NCI-H187 treated with DMSO at 0.1 percent for 48 hours (cell line): ENCODE results near the gene ZCCHC9.

Experiments
- DNase-seq: peaks from one replicate; lab custom pipeline; 2025; lab: John Stamatoyannopoulos, UW

Gene ZCCHC9

DNA sequence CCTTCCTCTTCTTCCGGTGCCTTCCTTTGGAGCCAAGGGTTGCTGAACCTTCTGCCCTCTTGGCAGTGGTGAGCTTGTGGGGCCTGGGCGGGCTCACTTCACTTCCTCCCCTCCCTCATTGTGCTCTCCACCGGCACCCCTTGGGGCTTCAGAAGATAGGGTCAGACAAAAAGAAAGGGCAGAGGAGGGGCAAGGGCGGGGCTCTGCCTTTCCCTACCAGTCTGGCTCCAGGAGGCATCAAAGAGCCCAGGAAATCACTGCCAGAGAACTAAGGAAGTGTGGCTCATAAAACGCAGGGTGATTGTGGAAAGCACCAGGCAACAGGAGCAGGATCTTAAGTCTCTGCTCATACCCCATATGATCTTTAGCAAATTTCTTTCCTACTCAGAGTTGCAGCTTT, 57.7 kb downstream of the ZCCHC9 start:
- no peak for DNase-seq

DNA sequence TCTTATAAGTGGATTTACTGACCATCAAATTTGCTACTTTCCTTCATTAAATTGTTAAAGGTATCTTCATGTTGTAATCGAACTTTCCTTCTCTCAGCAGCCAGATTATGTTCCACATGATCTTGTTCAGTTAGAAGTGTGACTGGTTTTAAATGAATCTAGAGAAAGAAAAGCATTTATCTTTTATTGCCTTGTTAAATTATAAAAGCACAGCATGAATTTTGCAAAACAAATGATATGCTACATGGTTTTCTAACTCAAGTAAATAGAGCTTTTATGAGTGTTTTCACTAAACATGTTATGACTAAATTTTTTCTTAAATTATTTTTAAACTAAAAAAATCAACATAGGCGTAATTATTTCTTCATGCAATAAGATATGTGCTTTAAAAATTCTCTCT, 58.5 kb downstream of the ZCCHC9 start:
- no peak for DNase-seq

DNA sequence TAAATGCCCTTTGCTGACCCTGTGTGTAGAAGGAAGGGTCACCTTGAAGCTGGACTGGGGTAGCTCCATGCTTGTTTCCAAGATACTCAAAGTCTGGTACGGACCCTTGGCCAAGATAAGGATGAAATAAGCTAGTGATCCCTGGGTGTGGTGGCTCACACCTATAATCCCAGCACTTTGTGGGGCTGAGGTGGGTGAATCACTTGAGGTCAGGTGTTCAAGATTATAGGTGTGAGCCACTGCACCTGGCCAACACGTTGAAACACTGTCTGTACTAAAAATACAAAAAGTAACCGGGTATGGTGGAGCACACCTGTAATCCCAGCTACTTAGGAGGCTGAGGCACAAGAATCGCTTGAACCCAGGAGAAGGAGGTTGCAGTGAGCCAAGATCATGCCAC, 59.3 kb downstream of the ZCCHC9 start:
- no peak for DNase-seq

DNA sequence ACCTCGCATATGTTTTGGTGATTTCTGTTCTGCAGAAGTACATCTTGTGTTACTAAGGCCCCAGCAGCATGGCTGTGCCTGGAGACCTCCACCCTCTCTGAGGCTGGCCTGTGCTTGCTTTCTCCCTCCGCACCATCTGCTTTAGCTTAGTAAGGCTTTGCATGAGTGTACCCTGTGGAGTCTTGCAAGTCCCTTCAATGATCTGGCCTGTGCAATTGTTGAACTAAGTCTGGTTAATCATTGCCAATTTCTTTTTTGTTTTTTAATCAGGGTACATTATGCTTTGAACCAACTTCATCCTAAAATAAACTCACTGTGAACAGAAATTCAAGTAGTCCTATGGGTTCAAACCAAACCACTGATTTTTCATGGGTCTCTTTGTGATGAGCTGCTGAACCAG, 60.2 kb downstream of the ZCCHC9 start:
- DNase-seq, result no peak
